ENCODE results near the gene AP1S2.
A peak's percentile ranks its signal among the peaks of the same experiment; 100 is the strongest.

The AP1S2 gene

GRCh38 chrX:15854712-15855567 is at the start of gene AP1S2:
Gene AP1S2, minus strand, starts transcription at chrX:15854813. Its CDS starts 2,289 bp downstream, at chrX:15852524.
- peak within 1 kb of the TSS; percentile 88 for H3K27ac ChIP-seq
- TF ChIP-seq CTCF (conservative IDR thresholded peaks at IDR 0.05), result no peak

- TF ChIP-seq ZFX (IDR thresholded peaks at IDR 0.05) (no peak), CTCF (conservative IDR thresholded peaks at IDR 0.05) (no peak)
- H3K27ac ChIP-seq, result no peak overlapping the region
Measured at GRCh38 chrX:15903186-15903681, 48.6 kb upstream of the AP1S2 start.

GRCh38 chrX:15895334-15895733 is 40.7 kb upstream of the AP1S2 start:
- TF ChIP-seq CTCF (conservative IDR thresholded peaks at IDR 0.05), result no peak
- no peak for TF ChIP-seq ZFX (IDR thresholded peaks at IDR 0.05)
- H3K27ac ChIP-seq, result no peak overlapping the region

- TF ChIP-seq CTCF (conservative IDR thresholded peaks at IDR 0.05) (no peak), ZFX (IDR thresholded peaks at IDR 0.05) (no peak)
Measured at GRCh38 chrX:15894724-15895123, 40.1 kb upstream of the AP1S2 start.

GRCh38 chrX:15890463-15890862 is 35.9 kb upstream of the AP1S2 start:
- TF ChIP-seq ZFX (IDR thresholded peaks at IDR 0.05) (no peak), CTCF (conservative IDR thresholded peaks at IDR 0.05) (no peak)

More at GRCh38 chrX:15894724-15895123, 40.1 kb upstream of the AP1S2 start:
- H3K27ac ChIP-seq, result no peak overlapping the region

GRCh38 chrX:15888062-15888461 is 33.4 kb upstream of the AP1S2 start:
- no peak overlapping the region for H3K27ac ChIP-seq
- TF ChIP-seq CTCF (conservative IDR thresholded peaks at IDR 0.05) (no peak), ZFX (IDR thresholded peaks at IDR 0.05) (no peak)

More at GRCh38 chrX:15890463-15890862, 35.9 kb upstream of the AP1S2 start:
- H3K27ac ChIP-seq, result no peak overlapping the region

- no peak overlapping the region for H3K27ac ChIP-seq
- no peak for TF ChIP-seq CTCF (conservative IDR thresholded peaks at IDR 0.05)
- TF ChIP-seq ZFX (IDR thresholded peaks at IDR 0.05), result no peak
Measured at GRCh38 chrX:15883540-15883863, 28.9 kb upstream of the AP1S2 start.
